Colonic mucosa (tissue), 4 donors: Measurements from ENCODE around the gene NTMT1. TPM values are rescaled to one million over a fixed set of nuclear protein-coding genes. Genes with fewer than 3 reads are reported as not detected.
A peak's percentile ranks its signal among the peaks of the same experiment; 100 is the strongest.

Experiments used
- DNase-seq: peaks from one replicate; pipeline ENCODE4 v3.0.0-alpha.2; 2020
- H3K27ac ChIP-seq: fragments of 200-600 bp; one replicate; pipeline ENCODE4 v1.8.0; 2021
- H3K27me3 ChIP-seq: fragments of 200-600 bp; one replicate; pipeline ENCODE4 v1.8.0; 2021
- H3K36me3 ChIP-seq: fragments of 200-600 bp; one replicate; pipeline ENCODE4 v1.8.0; 2021
- H3K4me1 ChIP-seq: fragments of 200-600 bp; one replicate; pipeline ENCODE4 v1.8.0; 2021; ENCODE audit warnings: mild to moderate bottlenecking
- H3K4me3 ChIP-seq: fragments of 200-600 bp; one replicate; pipeline ENCODE4 v1.8.0; 2021
- H3K9ac ChIP-seq, 2 donors: one replicate each; pipeline ENCODE4 v1.7.0; 2013; ENCODE audit warnings: control low read depth in 2 of 2, low read depth in 2 of 2, low read length in 2 of 2
- H3K9me3 ChIP-seq: fragments of 200-600 bp; one replicate; pipeline ENCODE4 v1.8.0; 2021
- intact Hi-C: fragments of 100-400 bp; cut with DNase I; formaldehyde crosslinking; loops from one replicate; pipeline ENCODE4 v1.14.1; 2022
- total RNA-seq, 2 donors: library from RNA; stranded (reverse); fragmentation: NEBNext Ultra II Directional in 1 of 2; extraction: Animal tissue kit (Norgen Biotek cat#: 25700) in 1 of 2; gene quantifications; one replicate each; pipeline ENCODE4 v1.2.1, GENCODE V29; 2021
- TF ChIP-seq, protein P1 (sequence below): fragments of 200-600 bp; IDR thresholded peaks from one replicate; pipeline ENCODE4 v1.8.0; 2022; ENCODE audit warnings: antibody characterized with exemption, mild to moderate bottlenecking
- donor health status: healthy.
- donor health status: DM: no; HTN: no; CAD: no.
- donor health status: DM: no; HTN: no; CAD: no.

The NTMT1 gene
- total RNA-seq, 2 donors from 2014 or later: 25.3 to 50.2 TPM

DNA sequence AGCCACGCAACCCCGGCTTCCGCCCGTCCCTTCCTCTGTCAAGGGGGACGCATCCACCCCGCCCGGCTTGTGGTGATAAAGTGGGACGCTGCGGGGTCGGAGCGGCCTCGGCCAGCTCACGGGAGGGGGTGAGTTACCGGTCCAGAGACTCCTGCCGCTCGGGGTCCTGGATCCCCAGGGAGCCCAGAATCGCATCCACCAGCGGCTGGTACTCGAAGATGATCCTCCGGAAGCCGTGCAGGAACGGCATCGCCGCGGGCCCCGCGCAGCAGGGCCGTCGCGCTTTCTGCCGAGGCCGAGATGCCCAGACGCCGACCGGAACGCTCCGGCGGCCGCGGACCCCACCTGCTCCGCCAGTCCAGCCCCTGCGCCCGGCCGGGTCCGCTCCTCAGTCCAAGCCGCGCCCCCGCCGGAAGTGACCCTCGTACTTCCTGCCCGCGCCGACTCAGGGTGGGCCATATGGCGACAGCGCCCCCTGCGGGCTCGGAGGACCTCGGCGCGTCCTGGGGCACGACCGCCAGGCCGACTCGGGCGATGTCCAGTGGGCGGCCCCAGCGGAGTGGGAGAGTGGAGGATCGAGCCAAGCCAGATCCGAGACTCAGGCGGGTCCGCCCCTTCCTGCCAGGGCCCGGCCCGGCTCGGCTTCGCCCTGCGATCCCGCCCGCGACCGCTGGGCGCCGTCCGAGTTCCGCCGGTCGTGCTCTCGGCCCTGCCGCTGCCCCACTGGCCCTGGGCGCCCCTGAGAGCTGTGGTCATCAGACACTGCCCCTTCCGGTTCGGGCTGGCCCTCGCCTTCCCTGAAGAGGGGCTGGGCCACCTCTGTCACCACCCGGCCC is 16.0 kb downstream of the NTMT1 start, which contains the start of gene ASB6:
TSS of gene ASB6 (minus strand) at position 402 of the 836 bp plus-strand sequence. CDS start at position 250, 152 bp downstream.
- Histone ChIP-seq H3K27me3 (no peaks in the 10 kb centered on the region), H3K36me3 (peaks cover 7% of the 10 kb centered on the region), H3K9ac (peak within 1 kb of the TSS; percentile 88 to 89), H3K4me3 (peak within 1 kb of the TSS; percentile 99), H3K4me1 (peaks cover 14% of the 10 kb centered on the region), H3K27ac (peak within 1 kb of the TSS; percentile 71), H3K9me3 (no peaks in the 10 kb centered on the region)
- TF ChIP-seq, protein P1, sequence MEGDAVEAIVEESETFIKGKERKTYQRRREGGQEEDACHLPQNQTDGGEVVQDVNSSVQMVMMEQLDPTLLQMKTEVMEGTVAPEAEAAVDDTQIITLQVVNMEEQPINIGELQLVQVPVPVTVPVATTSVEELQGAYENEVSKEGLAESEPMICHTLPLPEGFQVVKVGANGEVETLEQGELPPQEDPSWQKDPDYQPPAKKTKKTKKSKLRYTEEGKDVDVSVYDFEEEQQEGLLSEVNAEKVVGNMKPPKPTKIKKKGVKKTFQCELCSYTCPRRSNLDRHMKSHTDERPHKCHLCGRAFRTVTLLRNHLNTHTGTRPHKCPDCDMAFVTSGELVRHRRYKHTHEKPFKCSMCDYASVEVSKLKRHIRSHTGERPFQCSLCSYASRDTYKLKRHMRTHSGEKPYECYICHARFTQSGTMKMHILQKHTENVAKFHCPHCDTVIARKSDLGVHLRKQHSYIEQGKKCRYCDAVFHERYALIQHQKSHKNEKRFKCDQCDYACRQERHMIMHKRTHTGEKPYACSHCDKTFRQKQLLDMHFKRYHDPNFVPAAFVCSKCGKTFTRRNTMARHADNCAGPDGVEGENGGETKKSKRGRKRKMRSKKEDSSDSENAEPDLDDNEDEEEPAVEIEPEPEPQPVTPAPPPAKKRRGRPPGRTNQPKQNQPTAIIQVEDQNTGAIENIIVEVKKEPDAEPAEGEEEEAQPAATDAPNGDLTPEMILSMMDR: peak; percentile 100
- intact Hi-C loops: loop anchor here (2.0 kb wide), 1 partner anchor 141 kb away; no protein-coding TSS in a partner anchor
- DNase-seq: peak; percentile 99

DNA sequence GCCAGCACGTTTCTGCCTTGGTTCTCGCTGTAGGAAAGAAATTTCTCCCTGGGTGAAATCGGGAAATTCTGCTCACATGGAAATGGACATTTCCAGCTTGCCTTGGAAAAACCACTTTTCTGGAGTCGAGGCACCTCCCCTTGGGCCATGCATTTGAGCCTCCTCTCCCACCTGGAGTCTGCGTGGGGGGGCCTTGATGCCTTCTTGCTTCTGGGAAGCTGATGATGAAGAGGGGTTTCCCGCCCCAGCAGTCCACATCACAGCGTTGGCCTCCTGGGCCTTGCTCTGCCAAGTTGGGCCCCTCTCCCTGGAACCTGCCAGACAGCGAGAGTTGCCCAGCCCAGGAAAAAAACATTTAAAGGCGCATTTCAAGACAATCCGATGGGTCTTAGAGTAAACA is 17.7 kb downstream of the NTMT1 start:
- H3K9me3 ChIP-seq: no peaks in the 10 kb centered on the region
- peaks cover 14% of the 10 kb centered on the region for H3K4me1 ChIP-seq
- TF ChIP-seq, protein P1: no peak
- no peak overlapping the region for H3K27ac ChIP-seq
- no peak for DNase-seq
- H3K4me3 ChIP-seq: no peak overlapping the region
- peaks cover 3% of the 10 kb centered on the region for H3K36me3 ChIP-seq
- no peaks in the 10 kb centered on the region for H3K27me3 ChIP-seq
- intact Hi-C loops: loop anchor here (2.0 kb wide), 1 partner anchor 139 kb away; no protein-coding TSS in a partner anchor
- no peak overlapping the region for H3K9ac ChIP-seq

DNA sequence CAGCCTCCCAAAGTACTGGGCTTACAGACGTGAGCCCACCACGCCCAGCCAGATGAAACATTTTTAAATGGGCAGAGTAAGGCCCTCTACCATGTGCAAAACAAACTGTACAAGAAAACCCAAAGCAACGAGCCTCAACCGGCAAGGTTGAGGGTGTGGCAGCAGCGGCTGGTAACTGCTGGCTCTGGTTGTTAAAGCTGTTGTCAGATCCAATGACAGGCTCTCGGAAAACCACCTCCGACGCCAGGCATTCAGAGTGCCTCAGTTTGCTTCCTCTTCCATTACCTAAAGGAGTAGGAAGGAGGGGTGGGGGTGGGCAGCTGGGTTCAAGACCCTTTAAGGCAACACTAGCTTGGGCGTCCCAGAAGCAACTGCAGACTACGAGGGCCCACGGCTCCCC is 18.4 kb downstream of the NTMT1 start:
- Histone ChIP-seq H3K9ac (no peak overlapping the region), H3K9me3 (no peaks in the 10 kb centered on the region), H3K27ac (no peak overlapping the region), H3K4me3 (no peak overlapping the region), H3K36me3 (no peaks in the 10 kb centered on the region), H3K27me3 (no peaks in the 10 kb centered on the region), H3K4me1 (peaks cover 14% of the 10 kb centered on the region)
- TF ChIP-seq, protein P1: no peak
- no peak for DNase-seq
- intact Hi-C loops: no loop called here

DNA sequence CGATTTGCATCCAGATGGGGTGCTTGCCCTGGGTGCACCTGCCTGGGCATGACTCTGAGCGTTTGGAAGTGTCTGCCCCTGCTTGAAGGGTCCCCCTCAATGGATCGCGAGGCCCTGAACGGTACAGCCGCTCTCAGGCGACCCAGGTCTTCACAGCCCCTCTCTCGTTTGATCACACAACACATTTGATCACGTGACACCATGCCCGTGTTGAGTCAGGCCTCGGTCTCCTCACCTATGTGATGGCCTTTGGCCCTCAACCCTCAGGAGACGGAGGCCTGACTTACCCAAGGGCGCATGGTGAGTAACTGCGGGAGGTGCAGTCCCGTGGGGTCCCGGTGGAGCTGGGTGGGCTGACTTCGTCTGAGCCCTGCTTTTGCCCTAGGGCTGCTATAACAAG is 18.9 kb downstream of the NTMT1 start:
- H3K9ac ChIP-seq: no peak overlapping the region
- H3K27me3 ChIP-seq: no peaks in the 10 kb centered on the region
- no peaks in the 10 kb centered on the region for H3K9me3 ChIP-seq
- H3K4me3 ChIP-seq: no peak overlapping the region
- no peaks in the 10 kb centered on the region for H3K36me3 ChIP-seq
- peaks cover 14% of the 10 kb centered on the region for H3K4me1 ChIP-seq
- no peak for DNase-seq
- TF ChIP-seq, protein P1: no peak
- no peak overlapping the region for H3K27ac ChIP-seq
- intact Hi-C loops: no loop called here

DNA sequence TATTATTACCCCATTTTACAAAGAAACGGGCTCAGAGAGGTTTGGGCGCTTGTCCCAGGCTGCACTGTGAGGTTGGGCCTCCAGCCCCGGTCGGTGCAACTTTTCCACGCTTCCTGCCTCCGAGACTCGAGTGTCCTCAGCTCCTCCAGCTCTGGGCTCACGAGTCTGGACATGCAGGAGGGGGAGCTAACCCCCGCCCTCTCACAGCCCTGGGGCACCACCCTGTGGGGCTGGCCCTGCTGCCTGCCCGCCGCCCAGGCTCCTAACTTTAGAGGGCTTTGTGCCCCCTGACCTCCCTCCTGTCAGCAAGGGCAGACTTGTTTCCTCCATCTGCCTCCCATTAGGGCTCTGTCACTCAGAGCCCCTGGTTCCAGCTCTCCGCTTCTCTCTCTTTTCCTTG is 20.3 kb downstream of the NTMT1 start:
- Histone ChIP-seq H3K27ac (no peak overlapping the region), H3K4me3 (no peak overlapping the region), H3K36me3 (no peaks in the 10 kb centered on the region), H3K27me3 (no peaks in the 10 kb centered on the region), H3K4me1 (peaks cover 1% of the 10 kb centered on the region), H3K9ac (no peak overlapping the region), H3K9me3 (no peaks in the 10 kb centered on the region)
- TF ChIP-seq, protein P1: no peak
- DNase-seq: no peak
- intact Hi-C loops: no loop called here
